ENCODE data around the gene ORC5.

DNA sequence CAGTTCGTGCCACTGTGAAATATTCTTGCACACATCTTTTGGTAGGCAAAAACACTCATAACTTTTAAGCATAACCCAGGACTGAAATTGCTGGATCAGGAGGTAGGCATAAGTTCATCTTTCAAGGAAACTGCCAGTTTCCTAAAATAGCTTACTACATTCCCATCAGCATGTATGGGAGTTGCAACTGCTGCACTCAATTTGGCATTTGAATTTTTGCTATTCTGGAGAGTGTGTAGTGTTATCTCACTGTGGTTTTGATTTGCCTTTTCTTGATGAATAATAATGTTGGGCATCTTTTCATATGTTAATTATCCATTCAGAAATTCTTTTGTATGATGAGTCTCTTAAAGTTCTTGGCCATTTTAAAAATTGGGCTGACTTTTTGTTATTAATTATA is 95.2 kb downstream of the ORC5 start:
- TF ChIP-seq, protein P1, sequence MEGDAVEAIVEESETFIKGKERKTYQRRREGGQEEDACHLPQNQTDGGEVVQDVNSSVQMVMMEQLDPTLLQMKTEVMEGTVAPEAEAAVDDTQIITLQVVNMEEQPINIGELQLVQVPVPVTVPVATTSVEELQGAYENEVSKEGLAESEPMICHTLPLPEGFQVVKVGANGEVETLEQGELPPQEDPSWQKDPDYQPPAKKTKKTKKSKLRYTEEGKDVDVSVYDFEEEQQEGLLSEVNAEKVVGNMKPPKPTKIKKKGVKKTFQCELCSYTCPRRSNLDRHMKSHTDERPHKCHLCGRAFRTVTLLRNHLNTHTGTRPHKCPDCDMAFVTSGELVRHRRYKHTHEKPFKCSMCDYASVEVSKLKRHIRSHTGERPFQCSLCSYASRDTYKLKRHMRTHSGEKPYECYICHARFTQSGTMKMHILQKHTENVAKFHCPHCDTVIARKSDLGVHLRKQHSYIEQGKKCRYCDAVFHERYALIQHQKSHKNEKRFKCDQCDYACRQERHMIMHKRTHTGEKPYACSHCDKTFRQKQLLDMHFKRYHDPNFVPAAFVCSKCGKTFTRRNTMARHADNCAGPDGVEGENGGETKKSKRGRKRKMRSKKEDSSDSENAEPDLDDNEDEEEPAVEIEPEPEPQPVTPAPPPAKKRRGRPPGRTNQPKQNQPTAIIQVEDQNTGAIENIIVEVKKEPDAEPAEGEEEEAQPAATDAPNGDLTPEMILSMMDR (IDR thresholded peaks at IDR 0.05), result no peak
- TF ChIP-seq POLR2A (IDR thresholded peaks at IDR 0.05), result no peak
